ENCODE results near the gene DNM3. TPM values are rescaled to one million over a fixed set of nuclear protein-coding genes. Genes with fewer than 3 reads are reported as not detected.

Gene DNM3
- total and polyA plus RNA-seq, 4 donors: 2.6 to 16.2 (median 5.1) TPM; not detected in 1

DNA sequence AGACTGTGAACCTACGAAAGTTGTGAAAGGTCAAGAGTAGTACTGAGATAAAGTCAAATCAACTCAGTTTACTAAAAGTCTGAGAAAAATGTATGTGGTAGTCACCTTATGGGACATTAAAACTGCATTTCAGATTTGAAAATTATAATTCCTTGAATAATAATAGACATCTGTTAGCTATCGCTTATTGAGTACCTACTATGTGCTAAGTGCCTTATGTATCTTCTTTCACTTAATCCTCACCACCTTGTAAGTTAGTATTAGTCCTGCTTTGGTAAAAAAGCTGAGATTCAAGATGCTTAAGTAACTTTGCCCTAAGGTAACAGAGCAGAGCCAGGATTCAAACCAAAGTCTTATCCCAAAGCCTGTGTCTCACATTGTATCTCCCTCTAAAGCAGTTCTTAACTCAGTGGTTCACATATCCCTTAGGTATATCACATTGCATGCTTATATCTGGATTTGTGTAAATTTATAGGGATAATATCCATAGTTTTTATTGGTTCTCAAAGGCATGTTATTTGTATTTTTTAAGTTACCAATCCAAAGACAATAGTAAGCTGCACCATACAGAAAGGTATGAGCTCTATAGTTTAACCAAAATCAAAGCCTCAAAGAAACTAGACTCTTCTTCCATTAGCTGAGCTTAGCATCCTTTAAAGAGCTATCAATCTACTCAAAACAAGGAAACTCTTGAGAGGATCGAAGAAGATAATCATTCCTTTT, 601.7 kb downstream of the DNM3 start:
- no peak for ATAC-seq (ENCODE audit: low FRiP score)
- Histone ChIP-seq H3K4me1 (ENCODE audit: control insufficient read depth in 1 of 2, insufficient read depth in 2 of 2, low read length in 2 of 2) (no peaks in the 10 kb centered on the region), H3K27ac (ENCODE audit: low read depth in 1 of 2, low read length in 2 of 2) (no peak overlapping the region), H3K4me3 (ENCODE audit: low read length in 2 of 2) (peak overlapping the region; percentile 60 to 92), H3K27me3 (ENCODE audit: control insufficient read depth in 1 of 2, insufficient read depth in 2 of 2, low read length in 1 of 2) (no peaks in the 10 kb centered on the region), H3K9me3 (ENCODE audit: control insufficient read depth, low read length) (no peaks in the 10 kb centered on the region), H3K36me3 (ENCODE audit: control insufficient read depth in 1 of 2, insufficient read depth in 2 of 2, low read length in 1 of 2) (peaks cover 0 to 1% of the 10 kb centered on the region in 2 donors)
- WGBS, 2 donors: 64 to 68% methylated on average over 3 of the region's 3 CpGs
- intact Hi-C loops (cut with DNase I): loop anchor here in 1 of 2 donors (5.0 to 10.0 kb wide), 2 partner anchors 441 to 638 kb away; no protein-coding TSS in a partner anchor
- DNase-seq: no peak

DNA sequence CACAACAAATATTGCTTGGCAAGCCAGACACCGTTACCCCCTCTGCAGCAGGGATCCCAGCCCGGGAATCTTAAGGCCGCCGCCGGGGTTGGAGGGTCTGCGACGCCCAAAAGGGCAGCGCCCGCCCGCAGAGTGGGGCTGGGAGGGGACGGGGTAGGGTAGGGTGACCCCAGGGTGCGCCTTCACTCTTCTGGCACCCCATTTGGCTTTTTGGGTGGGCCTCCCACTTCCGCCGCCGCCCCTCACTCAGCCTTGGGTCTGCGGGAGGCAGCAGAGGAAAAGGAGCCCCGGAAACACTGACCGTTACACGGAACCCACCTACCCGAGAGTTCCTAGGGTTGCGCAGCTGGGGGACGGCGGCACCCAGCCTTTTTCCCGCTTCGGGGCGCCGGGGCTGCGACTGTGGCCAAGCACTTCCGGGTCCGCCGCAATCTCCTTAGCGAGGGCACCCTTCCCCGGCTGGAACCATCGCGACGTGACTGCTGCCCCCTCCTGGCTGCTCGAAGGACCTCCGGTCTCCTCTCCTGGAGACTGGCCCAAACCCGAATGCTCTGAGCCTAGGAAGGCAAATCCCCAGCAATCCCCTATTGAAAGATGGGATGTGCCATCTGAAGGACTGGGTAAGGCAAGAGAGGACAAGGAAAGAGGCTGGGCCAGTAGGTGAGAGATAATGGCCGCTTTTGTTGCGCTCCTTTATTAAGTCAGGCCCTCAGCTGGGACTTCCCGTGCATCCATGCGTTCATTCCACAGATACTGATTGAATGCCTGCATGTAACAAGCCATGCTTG, 602.6 kb downstream of the DNM3 start, which contains the start of gene PIGC:
Gene PIGC, minus strand, starts transcription at position 404 of the 788 bp plus-strand sequence. CDS start 1,447 bp downstream, outside the sequence.
- intact Hi-C loops (cut with DNase I): loop anchor here in 1 of 2 donors (5.0 to 10.0 kb wide), 2 partner anchors 442 to 639 kb away; no protein-coding TSS in a partner anchor
- Histone ChIP-seq H3K27me3 (ENCODE audit: control insufficient read depth in 1 of 2, insufficient read depth in 2 of 2, low read length in 1 of 2) (no peaks in the 10 kb centered on the region), H3K4me1 (ENCODE audit: control insufficient read depth in 1 of 2, insufficient read depth in 2 of 2, low read length in 2 of 2) (no peaks in the 10 kb centered on the region), H3K27ac (ENCODE audit: low read depth in 1 of 2, low read length in 2 of 2) (no peak within 1 kb of the TSS), H3K36me3 (ENCODE audit: control insufficient read depth in 1 of 2, insufficient read depth in 2 of 2, low read length in 1 of 2) (peaks cover 0 to 1% of the 10 kb centered on the region in 2 donors), H3K4me3 (ENCODE audit: low read length in 2 of 2) (peak within 1 kb of the TSS; percentile 60 to 92), H3K9me3 (ENCODE audit: control insufficient read depth, low read length) (no peaks in the 10 kb centered on the region)
- 4 to 5% methylated on average over 43 of the region's 43 CpGs for WGBS, 2 donors
- peak; percentile 95 to 97 for DNase-seq
- ATAC-seq (ENCODE audit: low FRiP score): peak; percentile 98

DNA sequence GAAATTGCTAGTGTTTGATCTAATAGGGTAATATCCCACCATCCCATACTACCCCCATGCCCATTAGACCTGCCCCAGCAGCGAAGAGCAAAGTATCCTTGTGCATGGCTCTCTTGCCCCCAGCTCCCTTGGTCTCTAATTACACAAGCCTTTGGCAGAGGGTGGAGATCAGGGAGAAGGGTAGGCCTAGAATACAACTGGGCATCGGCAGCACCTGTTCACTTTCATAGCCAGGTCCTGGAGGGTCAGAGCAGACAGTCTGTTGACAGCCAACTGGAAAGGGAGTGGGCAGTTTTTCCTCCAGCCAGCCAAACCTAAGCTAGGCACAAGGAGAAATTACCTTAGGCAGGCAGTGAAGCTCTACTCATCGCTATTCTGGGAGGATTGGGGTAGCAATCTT, 605.2 kb downstream of the DNM3 start:
- Histone ChIP-seq H3K9me3 (ENCODE audit: control insufficient read depth, low read length) (no peaks in the 10 kb centered on the region), H3K27me3 (ENCODE audit: control insufficient read depth in 1 of 2, insufficient read depth in 2 of 2, low read length in 1 of 2) (no peaks in the 10 kb centered on the region), H3K4me3 (ENCODE audit: low read length in 2 of 2) (no peak overlapping the region), H3K27ac (ENCODE audit: low read depth in 1 of 2, low read length in 2 of 2) (no peak overlapping the region), H3K36me3 (ENCODE audit: control insufficient read depth in 1 of 2, insufficient read depth in 2 of 2, low read length in 1 of 2) (peaks cover 0 to 1% of the 10 kb centered on the region in 2 donors), H3K4me1 (ENCODE audit: control insufficient read depth in 1 of 2, insufficient read depth in 2 of 2, low read length in 2 of 2) (no peaks in the 10 kb centered on the region)
- no peak for ATAC-seq (ENCODE audit: low FRiP score)
- no peak for DNase-seq
- intact Hi-C loops (cut with DNase I): loop anchor here in 1 of 2 donors (10.0 kb wide), 1 partner anchor 642 kb away; no protein-coding TSS in a partner anchor
- 88 to 89% methylated on average over 3 of the region's 3 CpGs for WGBS, 2 donors

DNA sequence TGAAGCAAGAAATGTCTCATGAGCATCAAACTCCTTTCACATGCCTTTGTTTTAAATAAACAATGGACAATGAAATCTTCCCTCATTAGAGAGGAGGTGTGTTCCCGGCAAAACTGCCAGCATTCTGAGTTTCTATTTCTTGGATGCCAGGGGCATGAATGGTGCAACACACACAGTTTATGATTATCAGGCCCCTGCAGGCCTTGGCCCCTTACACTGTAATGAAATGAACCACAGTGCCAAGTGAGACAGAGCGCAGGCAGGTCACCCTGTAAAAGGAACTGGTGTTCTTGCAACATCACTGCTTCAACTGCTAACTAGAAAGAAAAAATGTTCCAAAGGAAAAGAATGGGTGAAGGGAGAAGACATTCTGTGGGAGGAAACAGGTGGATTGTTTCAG, 606.3 kb downstream of the DNM3 start:
- H3K4me3 ChIP-seq (ENCODE audit: low read length in 2 of 2): no peak overlapping the region
- ATAC-seq (ENCODE audit: low FRiP score): no peak
- no peak overlapping the region for H3K27ac ChIP-seq (ENCODE audit: low read depth in 1 of 2, low read length in 2 of 2)
- WGBS, 2 donors: 82 to 88% methylated on average over 2 of the region's 2 CpGs
- DNase-seq: no peak
- no peaks in the 10 kb centered on the region for H3K27me3 ChIP-seq (ENCODE audit: control insufficient read depth in 1 of 2, insufficient read depth in 2 of 2, low read length in 1 of 2)
- H3K9me3 ChIP-seq (ENCODE audit: control insufficient read depth, low read length): no peaks in the 10 kb centered on the region
- H3K4me1 ChIP-seq (ENCODE audit: control insufficient read depth in 1 of 2, insufficient read depth in 2 of 2, low read length in 2 of 2): no peaks in the 10 kb centered on the region
- intact Hi-C loops (cut with DNase I): loop anchor here in 1 of 2 donors (10.0 kb wide), 1 partner anchor 643 kb away; no protein-coding TSS in a partner anchor
- no peaks in the 10 kb centered on the region for H3K36me3 ChIP-seq (ENCODE audit: control insufficient read depth in 1 of 2, insufficient read depth in 2 of 2, low read length in 1 of 2)

DNA sequence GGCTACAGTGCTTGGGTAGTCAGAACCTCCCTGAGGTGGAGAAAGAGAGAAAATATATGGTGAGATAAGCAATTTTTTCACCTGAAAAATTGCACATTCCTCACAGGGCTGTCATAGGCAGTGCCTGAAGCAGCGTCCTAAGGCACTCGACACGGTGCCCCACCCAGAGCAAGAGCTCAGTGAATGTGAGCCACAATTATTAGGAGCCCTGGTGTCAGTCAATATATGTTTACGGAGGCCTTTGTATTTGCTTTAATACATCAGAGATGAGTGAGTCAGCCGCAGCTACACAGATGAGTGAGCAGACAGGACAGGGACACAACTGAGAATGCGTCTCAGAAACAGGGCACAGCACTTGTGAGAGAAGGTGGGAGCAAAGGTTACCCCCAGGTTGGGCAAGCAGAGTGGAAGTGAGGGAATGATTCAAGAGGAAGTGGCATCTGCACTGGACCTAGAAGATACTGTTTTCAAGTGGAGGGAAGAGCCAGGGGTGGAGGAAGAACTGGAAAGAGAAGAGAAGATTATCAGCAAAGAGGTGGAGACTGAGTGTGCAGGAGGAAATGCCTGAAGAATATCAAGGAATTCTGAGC, 607.8 kb downstream of the DNM3 start:
- no peaks in the 10 kb centered on the region for H3K4me1 ChIP-seq (ENCODE audit: control insufficient read depth in 1 of 2, insufficient read depth in 2 of 2, low read length in 2 of 2)
- no peak overlapping the region for H3K4me3 ChIP-seq (ENCODE audit: low read length in 2 of 2)
- WGBS, 2 donors: 85 to 86% methylated on average over 6 of the region's 6 CpGs
- no peaks in the 10 kb centered on the region for H3K36me3 ChIP-seq (ENCODE audit: control insufficient read depth in 1 of 2, insufficient read depth in 2 of 2, low read length in 1 of 2)
- no peaks in the 10 kb centered on the region for H3K9me3 ChIP-seq (ENCODE audit: control insufficient read depth, low read length)
- DNase-seq (no peak), ATAC-seq (ENCODE audit: low FRiP score) (no peak)
- intact Hi-C loops (cut with DNase I): loop anchor here in 1 of 2 donors (10.0 kb wide), 1 partner anchor 644 kb away; no protein-coding TSS in a partner anchor
- H3K27me3 ChIP-seq (ENCODE audit: control insufficient read depth in 1 of 2, insufficient read depth in 2 of 2, low read length in 1 of 2): no peaks in the 10 kb centered on the region
- no peak overlapping the region for H3K27ac ChIP-seq (ENCODE audit: low read depth in 1 of 2, low read length in 2 of 2)

DNA sequence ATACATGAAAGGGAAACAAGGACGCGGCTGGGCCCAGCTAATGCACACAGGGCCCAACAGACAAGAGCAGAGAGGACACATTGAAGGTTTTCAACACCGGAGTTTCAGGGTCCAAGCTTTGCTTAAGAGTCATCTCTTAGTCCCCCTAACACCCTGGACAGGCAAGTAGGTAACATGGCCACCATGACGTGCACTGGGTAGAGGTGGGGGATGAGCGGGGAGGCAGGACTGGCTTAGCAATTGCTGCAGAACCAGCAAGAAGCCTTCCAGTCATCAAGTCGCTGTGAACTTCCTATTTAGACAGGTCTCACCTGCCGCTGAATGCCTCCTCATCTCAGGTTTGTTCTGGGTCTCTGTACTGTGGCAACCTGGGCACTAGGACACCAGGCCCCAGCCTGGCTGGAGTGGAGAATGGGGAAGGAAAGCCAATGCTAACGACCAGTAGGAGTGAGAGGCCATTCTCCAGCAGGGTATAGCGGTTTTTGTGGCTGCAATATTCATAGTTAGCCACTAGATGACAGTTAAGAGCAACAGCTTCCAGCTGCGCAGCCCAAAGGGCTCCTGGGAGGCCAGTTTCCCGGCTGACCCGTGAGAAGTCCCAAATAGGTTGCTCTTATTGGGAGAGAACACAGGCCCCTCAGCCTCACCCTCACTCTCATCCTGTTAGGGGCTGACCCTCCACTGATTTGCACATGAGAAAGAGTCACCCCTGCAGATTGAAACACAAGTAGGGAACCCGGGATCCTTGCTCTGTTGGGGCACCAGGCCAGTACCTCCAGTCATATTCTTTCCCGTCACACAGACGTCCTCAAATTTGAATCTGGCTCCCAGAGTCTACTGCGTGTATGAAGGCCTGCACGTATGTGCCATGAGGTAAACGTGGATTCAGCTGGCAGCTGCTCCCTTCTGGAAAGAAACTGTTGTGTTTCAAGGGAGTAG, 608.6 kb downstream of the DNM3 start:
- H3K4me3 ChIP-seq (ENCODE audit: low read length in 2 of 2): no peak overlapping the region
- H3K27me3 ChIP-seq (ENCODE audit: control insufficient read depth in 1 of 2, insufficient read depth in 2 of 2, low read length in 1 of 2): no peaks in the 10 kb centered on the region
- H3K36me3 ChIP-seq (ENCODE audit: control insufficient read depth in 1 of 2, insufficient read depth in 2 of 2, low read length in 1 of 2): no peaks in the 10 kb centered on the region
- intact Hi-C loops (cut with DNase I): loop anchor here in 1 of 2 donors (10.0 kb wide), 1 partner anchor 645 kb away; no protein-coding TSS in a partner anchor
- H3K4me1 ChIP-seq (ENCODE audit: control insufficient read depth in 1 of 2, insufficient read depth in 2 of 2, low read length in 2 of 2): no peaks in the 10 kb centered on the region
- peak; percentile 91 for ATAC-seq (ENCODE audit: low FRiP score)
- H3K27ac ChIP-seq (ENCODE audit: low read depth in 1 of 2, low read length in 2 of 2): no peak overlapping the region
- 42 to 47% methylated on average over 18 of the region's 18 CpGs for WGBS, 2 donors
- no peaks in the 10 kb centered on the region for H3K9me3 ChIP-seq (ENCODE audit: control insufficient read depth, low read length)
- DNase-seq: peak; percentile 68 to 75

DNA sequence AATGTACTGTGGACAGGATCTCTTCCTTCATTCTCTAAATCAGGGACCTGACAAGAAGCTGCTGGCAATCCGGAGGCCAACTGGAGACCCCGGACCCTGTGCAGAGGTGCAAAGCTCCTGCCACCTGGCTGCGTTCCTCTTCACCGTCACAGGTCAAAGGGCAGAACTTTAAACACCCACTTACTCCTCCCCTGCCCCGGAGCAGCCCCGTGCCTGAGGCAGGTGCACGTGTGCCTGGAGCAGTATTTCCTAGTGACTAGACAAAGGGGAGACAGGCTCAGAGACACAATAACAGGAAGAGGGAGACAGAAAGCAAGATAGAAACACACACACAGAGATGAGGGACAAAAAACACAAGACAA, 609.2 kb downstream of the DNM3 start:
- Histone ChIP-seq H3K36me3 (ENCODE audit: control insufficient read depth in 1 of 2, insufficient read depth in 2 of 2, low read length in 1 of 2) (no peaks in the 10 kb centered on the region), H3K4me3 (ENCODE audit: low read length in 2 of 2) (no peak overlapping the region), H3K27me3 (ENCODE audit: control insufficient read depth in 1 of 2, insufficient read depth in 2 of 2, low read length in 1 of 2) (no peaks in the 10 kb centered on the region), H3K4me1 (ENCODE audit: control insufficient read depth in 1 of 2, insufficient read depth in 2 of 2, low read length in 2 of 2) (no peaks in the 10 kb centered on the region), H3K27ac (ENCODE audit: low read depth in 1 of 2, low read length in 2 of 2) (no peak overlapping the region), H3K9me3 (ENCODE audit: control insufficient read depth, low read length) (no peaks in the 10 kb centered on the region)
- 75 to 80% methylated on average over 7 of the region's 7 CpGs for WGBS, 2 donors
- intact Hi-C loops (cut with DNase I): no loop called here
- ATAC-seq (ENCODE audit: low FRiP score) (no peak), DNase-seq (peak in 1 of 2 donors; percentile 62)
